GM18951 (cell line): ENCODE measurements around the gene NKD2.

Experiments
- POLR2A ChIP-seq: IDR thresholded peaks from 4 replicates; pipeline ENCODE4 v1.6.1; 2011; ENCODE audit warnings: mild to moderate bottlenecking; ENCODE audit not compliant: insufficient read length, insufficient read depth; ENCODE audit errors: extremely low read depth
- in situ Hi-C: fragments of 300-500 bp; cut with MboI; formaldehyde crosslinking; loops from one replicate; pipeline ENCODE4 v1.12.0; 2022; ENCODE audit warnings: low sequenced_read_pairs, mixed read lengths, inconsistent platforms; ENCODE audit not compliant: unreplicated experiment

Gene NKD2

DNA sequence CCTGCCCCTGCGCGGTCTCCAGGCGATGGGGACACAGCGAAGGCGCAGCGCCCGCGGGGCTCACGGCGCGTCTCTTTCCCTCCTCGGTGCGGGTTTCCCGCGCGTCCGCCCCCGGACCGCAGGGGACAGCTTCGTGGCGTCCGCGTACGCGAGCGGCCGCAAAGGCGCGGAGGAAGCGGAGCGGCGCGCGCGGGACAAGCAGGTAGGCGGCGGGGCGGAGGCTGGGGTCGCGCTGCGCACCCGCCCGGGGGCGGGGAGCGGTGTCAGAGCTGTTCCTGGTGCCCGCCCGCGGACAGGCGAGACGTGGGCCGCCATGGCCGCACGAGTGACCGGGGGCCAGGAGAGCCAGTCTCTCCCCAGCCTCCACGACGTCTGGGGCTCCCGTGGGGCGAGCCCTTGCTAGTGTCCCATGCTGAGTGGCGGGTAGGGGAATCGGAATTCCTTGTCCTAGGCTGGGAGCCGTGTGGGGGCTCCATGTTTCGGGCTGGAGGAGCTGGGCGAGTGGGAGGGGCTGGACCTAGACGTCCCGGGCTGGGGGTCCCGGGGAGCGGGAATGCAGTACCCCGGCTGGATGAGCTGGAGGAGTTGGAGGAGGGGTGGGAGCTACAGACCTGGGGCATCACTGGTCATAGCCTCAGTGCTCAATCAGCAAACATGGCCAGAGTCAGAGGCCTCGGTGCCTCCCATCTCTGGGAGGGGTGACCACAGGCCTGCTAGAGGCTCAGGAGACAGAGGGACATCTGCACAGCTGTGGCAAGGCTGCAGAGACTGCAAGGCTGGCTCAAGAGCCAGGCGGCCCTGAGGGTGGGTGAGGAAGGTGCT, 968 bp downstream of the NKD2 start:
- in situ Hi-C loops, result no loop called here
- no peak for TF ChIP-seq POLR2A

DNA sequence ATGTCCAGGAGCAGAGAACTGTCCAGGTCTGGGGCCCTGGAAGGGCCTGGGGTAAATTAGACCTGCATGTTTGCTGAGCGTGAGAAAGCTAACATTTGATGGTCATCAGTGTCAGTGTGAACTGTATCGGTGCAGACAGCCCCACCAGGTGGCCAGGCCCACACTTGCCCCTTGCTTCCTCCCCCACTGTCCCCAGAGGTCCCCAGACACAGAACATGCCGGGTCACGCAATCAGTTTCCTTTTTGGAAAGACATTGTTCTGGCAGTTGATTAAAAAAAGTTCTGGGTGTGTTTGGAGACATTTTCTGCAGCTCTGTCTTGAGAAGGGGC, 1.5 kb downstream of the NKD2 start:
- no peak for TF ChIP-seq POLR2A

DNA sequence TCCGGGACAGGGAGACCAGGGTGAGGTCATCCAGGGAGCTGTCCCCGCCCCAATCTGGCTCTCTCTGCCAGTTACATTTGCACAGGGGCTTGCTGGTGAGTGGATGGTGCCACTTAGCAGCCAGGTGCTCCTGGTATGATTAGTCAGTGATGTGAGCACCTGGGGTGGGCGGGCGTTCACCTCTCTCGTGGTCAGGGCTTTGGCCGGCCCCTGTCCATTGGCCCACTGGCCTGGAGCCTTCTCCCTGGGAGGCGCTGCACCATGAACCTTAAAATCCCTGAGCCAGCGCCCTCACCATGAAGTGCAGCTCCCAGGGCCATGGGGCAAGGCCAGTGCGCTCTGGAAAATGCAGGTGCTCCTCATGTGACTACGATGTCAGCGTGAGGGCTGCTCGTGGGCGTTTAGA, 2.0 kb downstream of the NKD2 start:
- in situ Hi-C loops, result no loop called here
- no peak for TF ChIP-seq POLR2A

More for the DNA sequence above, 1.5 kb downstream of the NKD2 start:
- in situ Hi-C loops, result no loop called here

DNA sequence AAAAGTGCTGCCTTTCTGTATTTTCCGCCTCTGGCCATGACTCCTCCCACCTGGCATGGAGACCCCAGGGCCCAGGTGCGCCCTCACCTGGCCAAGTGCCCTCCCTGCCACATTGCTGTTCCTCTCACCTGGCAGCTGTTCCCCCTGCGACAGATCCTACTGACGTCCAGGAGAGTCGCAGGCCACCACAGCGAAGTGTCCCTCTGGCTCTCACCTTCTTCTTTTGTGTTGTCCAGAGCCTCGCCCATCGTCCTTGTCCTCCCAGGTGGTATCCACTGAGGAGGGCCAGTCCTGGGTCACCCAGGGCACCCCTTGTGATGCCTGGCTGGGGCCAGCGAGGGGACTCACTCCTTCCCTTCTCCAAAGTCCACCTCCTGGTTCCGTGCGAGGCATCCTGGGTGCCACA, 2.6 kb downstream of the NKD2 start:
- in situ Hi-C loops, result no loop called here
- TF ChIP-seq POLR2A, result no peak

DNA sequence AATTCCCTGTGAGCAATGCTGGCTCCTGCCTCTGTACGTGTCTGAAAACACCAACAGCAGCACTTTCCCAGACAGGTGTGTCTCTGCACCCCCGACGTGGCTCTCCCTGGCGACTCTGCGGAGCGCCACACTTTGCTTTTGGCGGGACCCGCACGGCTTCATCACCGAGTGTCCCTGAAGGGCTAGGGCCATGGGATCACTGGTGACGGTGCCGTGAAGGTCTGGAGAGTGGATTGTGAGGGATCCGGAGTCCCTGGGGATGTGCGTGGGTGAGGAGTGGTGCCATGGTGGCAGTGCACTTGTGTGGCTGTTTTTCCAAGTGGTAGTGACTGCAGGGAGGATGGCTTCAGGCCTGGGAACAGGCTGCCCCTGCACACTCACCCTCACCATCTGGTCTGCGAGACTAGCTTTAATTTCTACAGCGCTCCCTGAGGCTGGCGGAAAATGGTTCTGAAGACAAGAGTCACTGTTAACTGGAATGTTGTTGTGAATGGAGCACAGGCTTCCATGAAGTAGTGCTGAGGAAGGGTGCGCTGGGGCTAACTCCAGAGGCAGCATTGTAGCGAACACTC, 3.2 kb downstream of the NKD2 start:
- in situ Hi-C loops, result no loop called here
- TF ChIP-seq POLR2A, result no peak

DNA sequence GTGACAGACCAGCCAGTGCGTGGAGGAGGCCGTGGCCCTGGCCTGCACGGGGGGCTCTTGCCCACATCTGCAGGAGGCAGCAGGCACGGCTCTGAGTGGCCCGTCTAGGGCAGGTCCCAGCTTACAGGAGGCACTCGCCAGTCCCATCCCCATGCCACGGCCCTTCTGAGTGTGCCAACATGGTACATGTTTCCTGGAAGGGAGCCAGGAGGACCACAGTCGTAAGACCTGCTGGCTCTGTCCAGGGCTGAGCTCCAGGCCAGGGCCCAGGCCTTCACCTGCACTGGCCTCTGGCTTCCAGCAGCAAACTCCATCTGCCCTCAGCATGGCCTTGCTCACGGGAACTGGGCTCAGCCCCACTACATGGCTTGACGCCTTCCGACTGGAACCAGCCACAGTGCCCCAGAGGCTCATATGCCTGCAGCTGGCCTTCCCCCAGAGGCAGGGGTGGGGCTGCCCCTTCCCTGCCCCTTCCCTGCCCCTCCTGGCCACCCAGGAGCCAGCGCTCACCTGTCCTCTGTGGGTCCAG, 3.8 kb downstream of the NKD2 start:
- in situ Hi-C loops, result no loop called here
- no peak for TF ChIP-seq POLR2A

DNA sequence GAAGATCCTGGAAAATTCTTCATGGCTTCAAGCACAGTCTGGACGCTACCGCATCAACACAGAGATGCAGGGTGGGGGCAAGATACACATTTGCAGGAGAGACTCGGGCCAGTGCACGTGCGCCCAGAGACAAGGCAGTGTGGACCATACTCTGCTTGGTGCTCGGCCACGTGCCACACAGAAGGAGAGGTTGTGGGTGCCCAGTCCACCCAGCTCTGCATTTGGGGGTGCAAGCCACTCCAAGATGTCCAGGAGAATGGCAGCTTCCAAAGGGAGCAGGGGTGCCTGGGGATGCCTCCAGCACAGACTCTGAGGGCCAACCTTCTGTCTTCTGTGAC, 4.3 kb downstream of the NKD2 start:
- no peak for TF ChIP-seq POLR2A
- in situ Hi-C loops, result no loop called here

DNA sequence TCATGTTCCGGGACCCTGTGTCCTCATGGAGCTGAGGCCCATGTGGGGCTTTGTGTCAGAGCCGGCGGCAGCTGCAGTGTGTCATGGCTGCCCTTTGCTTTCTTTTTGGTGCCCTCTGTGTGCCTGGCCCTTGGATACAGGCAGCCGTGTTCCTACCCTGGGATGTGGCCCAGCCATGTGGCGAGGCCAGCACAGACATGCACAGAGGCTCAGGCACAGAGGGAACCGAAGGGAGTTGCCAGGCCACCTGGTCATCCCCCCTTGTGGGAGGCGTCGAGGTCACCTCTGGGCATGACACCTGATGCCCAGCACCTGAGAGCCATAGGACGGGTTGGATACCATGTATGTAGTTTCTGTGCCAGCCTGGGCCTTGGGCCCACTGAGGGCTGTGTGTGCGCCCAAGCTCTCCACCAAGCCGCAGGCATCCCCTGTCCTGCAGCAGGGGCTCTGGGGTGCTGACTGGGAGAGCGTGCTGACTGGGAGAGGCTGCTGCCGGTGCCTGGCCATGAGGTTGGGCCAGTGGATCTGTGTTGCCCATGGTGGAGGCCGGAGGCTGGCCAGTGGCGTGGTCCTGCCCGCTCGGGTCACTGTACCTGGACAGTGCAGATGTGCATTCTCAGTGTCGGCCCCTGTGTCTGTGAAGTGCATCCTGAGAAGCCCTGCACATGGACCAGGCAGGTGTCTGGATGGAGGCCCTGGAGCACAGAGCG, 4.8 kb downstream of the NKD2 start:
- in situ Hi-C loops, result no loop called here

DNA sequence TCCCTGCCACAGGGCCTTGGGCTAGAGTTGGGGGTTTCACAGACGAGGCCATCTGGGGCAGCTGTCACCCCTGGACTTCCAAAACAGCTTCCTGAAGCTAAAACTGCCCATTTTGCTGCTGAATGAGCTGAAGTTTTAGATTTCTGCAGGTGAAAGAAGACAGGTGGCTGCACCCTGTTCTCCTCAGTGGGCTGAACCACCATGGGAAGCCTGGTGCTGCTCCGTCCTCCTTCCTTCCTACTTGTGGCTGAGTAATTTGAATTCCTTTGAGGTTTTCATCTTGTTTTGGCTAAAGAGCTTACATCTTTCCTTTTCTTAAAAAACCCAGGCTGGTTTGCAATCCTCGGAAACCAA, 5.3 kb downstream of the NKD2 start:
- TF ChIP-seq POLR2A, result no peak
- in situ Hi-C loops, result no loop called here

More for the DNA sequence above, 4.8 kb downstream of the NKD2 start:
- no peak for TF ChIP-seq POLR2A

DNA sequence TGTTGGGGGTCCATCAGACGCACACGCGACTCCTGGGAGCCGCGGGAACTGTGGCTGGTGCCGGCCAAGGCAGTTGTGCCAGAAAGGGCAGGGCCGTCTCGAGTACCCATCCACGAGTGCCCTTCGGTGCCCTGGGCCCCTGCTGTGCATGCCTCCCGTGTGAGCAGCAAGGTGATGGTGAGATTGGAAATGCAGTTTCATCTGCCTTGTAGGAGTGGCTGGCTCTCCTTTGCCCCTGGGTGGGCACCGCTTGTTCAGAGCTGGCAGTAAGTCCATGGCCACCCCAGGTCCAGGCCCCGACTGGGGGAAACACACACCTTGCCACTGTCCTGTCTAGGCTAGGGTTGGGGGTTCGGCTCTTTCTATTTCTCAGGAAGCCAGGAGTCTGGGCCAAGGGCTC, 5.7 kb downstream of the NKD2 start:
- no peak for TF ChIP-seq POLR2A
- in situ Hi-C loops, result no loop called here

DNA sequence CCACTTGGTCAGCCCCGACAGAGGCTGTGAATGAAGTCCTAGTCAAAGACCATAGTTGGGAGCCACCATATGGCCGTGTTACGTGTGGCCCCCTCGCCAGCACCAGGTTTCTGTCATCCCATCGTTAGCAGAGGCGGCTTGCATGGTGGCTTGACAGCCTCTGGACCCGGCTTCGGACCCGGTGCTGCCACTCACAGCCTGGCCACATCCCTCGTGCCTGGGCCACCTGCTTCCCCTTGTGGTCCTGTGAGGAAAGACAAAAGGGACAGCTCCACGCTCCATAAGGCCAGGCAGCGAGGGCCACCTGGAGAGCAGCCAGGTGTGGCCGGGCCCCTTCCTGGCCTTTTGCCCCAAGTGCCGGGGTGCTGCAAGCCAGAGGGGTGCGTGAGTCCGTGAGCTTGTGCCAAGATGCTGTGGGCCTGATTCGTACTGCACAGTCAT, 6.2 kb downstream of the NKD2 start:
- in situ Hi-C loops, result no loop called here
- no peak for TF ChIP-seq POLR2A

DNA sequence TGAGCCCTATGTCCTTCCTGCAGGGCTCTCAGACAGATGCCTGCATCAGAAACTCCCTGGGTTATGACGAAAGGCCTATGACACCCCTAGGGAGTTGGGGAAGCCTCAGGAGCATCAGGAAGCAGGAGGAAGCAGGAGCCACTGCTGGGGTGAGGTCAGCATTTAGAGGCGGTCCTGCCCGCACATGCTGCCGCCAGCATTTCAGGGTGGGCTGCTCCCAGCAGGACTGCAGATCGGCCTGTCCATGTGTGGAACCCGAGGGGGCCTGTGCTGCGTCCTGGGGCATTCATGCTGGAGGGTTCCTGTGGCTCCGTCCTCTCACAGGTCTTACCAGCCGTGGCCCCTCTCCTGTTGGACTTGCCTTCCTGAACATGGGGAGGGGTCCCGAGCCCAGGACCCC, 6.9 kb downstream of the NKD2 start:
- in situ Hi-C loops, result no loop called here
- no peak for TF ChIP-seq POLR2A

DNA sequence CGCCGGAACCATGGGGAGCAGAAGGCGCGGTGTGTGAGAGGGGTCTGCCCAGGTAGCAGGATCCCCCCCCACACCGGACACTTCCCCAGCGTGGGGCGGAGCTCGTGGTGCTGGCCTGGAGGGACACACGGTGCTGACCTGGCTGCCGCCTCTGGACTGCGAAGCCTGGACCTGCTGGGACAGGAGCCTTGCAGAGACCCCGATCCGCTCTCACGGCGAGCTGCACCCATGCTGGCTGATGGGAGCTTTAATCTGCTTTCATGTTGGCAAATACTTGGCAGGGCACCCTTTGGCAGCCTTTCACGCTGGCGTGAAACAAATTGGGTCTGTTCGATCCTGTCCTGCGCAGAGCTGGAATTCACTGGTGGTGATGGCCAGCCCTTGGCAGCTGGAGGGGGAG, 7.4 kb downstream of the NKD2 start:
- in situ Hi-C loops, result no loop called here

DNA sequence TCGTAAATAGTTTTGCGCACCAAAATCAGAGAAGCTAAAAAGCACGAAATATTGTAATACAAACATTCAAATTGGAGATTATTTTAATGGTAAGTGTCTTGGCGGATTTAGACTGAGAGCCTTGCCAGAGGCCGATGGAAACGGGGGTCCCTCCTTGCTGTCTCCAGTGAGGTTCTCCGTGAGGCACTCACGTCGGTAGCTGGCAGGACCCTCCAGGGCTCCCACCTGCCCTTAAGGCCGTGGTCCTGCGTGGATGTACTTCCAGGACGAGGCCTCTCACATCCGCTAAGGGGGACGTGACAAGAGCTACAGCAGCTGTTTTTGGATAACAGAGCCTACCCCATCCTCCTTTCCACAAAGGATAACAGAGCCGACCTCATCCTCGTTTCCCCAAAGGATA, 7.9 kb downstream of the NKD2 start:
- in situ Hi-C loops, result no loop called here
- no peak for TF ChIP-seq POLR2A

More for the DNA sequence above, 7.4 kb downstream of the NKD2 start:
- no peak for TF ChIP-seq POLR2A
